Measurements from ENCODE around the gene MAGIX. TPM values are rescaled to one million over a fixed set of nuclear protein-coding genes. Genes with fewer than 3 reads are reported as not detected.

Gene MAGIX
- polyA plus RNA-seq, 1 donor from 2014 or later: 0.49 TPM

DNA sequence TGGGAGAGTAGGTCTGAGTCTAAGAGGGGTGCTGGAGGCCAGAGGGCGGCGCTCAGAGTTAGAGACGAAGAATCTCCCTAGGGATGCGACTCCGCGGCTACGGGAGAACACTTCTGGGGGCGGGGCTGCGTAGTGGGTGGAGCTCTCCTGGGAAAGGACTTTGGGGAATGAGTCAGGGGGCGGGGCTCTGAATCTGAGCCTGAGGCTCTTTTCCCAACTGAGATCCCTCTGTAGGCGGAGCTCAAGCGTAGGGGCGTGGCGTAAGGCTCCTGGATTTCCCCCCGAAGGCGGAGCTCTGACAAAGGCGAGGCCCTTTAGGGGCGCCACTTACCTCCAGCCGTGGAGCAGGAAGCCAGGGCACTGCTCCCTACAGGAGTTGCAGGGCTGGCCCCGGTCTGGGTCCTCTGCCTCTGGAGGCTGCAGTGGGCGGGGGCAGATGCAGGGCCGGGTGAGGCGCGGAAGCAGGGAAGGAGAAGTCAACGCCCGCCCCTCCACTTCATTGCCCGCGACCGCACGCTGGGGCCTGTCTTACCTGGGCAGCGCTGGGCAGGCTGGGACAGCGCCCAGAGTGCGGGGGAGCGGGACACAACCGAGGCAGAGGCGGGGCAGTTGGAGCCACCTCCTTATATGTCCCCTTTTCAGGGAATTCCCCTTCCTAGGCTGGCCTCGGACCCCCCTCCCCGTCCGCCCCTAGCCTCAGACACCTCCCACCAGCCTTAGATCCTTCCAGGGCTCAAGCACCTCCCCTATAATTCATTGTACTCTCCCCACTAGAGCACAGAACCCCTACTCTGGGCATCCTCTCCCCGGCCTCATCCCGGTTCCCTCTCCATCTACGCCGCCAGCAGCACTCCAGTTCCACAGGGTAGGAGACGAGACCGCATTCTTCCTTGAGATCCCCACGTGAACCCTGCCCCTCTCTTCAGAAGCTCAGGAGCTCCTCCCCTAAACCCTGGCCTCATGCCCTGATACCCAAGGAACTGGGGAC lies 22.0 kb downstream of the MAGIX start:
- H3K36me3 Mint-ChIP-seq: no peaks in the 10 kb centered on the region
- H3K27ac Mint-ChIP-seq: peak overlapping the region; percentile 78 to 98 (median 89)
- no peaks in the 10 kb centered on the region for H3K27me3 Mint-ChIP-seq
- peaks cover 4 to 8% (median 5%) of the 10 kb centered on the region in 3 donors for H3K4me1 Mint-ChIP-seq
- H3K4me3 Mint-ChIP-seq: peak overlapping the region; percentile 73 to 89 (median 88)
- H3K9me3 Mint-ChIP-seq: peaks cover 0 to 1% (median 0%) of the 10 kb centered on the region in 3 donors

GRCh38 chrX:49186125-49187027 lies 23.8 kb downstream of the MAGIX start, which contains the start of gene PRICKLE3:
Gene PRICKLE3, minus strand, starts transcription at chrX:49186373. Its CDS starts 76 bp downstream, at chrX:49186297.
- Mint-ChIP-seq H3K27me3 (no peaks in the 10 kb centered on the region), H3K36me3 (no peaks in the 10 kb centered on the region), H3K9me3 (no peaks in the 10 kb centered on the region), H3K4me3 (peak within 1 kb of the TSS; percentile 73 to 89 (median 88)), H3K27ac (peak within 1 kb of the TSS; percentile 76 to 98 (median 78)), H3K4me1 (peaks cover 4 to 14% (median 8%) of the 10 kb centered on the region in 3 donors)

GRCh38 chrX:49187028-49187394 lies 24.5 kb downstream of the MAGIX start:
- H3K36me3 Mint-ChIP-seq: no peaks in the 10 kb centered on the region
- peak overlapping the region in 2 of 3 donors; percentile 53 to 74 for H3K27ac Mint-ChIP-seq
- no peaks in the 10 kb centered on the region for H3K27me3 Mint-ChIP-seq
- peaks cover 4 to 14% (median 8%) of the 10 kb centered on the region in 3 donors for H3K4me1 Mint-ChIP-seq
- peak overlapping the region in 1 of 4 donors; percentile 70 for H3K4me3 Mint-ChIP-seq
- no peaks in the 10 kb centered on the region for H3K9me3 Mint-ChIP-seq

GRCh38 chrX:49187526-49187925 lies 25.0 kb downstream of the MAGIX start:
- peak overlapping the region in 2 of 3 donors; percentile 53 to 74 for H3K27ac Mint-ChIP-seq
- H3K9me3 Mint-ChIP-seq: no peaks in the 10 kb centered on the region
- no peaks in the 10 kb centered on the region for H3K27me3 Mint-ChIP-seq
- no peaks in the 10 kb centered on the region for H3K36me3 Mint-ChIP-seq
- H3K4me3 Mint-ChIP-seq: peak overlapping the region in 2 of 4 donors; percentile 17 to 21
- peaks cover 4 to 16% (median 8%) of the 10 kb centered on the region in 3 donors for H3K4me1 Mint-ChIP-seq

DNA sequence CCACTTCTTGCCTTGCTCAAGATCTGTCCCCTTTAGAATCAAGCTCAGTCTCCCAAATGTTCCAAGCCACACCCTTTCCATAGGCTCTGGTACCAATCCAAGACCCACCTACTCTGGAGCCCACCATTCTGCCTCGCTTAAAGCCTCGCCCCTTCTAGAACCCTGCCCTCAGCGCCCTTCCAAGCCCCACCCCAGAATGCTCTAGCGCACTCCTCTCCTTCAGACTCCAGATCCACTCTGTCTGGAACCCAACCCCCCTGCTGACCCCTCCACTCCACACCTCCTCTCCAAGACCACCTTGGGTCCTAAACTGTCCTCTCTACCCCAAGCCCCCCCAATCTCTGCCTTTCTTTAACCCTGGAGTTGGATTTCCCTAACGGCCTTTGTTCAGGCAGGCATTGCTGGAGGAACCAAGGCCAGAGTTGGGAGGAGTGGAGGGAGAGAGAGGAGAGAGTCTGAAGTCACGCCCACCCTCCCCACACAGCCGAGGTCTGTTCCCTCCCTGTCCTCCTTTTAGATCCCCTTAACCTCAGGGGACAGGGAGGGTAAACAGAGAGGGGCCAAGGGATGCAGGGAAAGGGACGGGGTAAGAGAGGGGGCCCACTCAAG lies 26.0 kb downstream of the MAGIX start:
- H3K27me3 Mint-ChIP-seq: no peaks in the 10 kb centered on the region
- H3K4me3 Mint-ChIP-seq: peak overlapping the region in 1 of 4 donors; percentile 21
- peaks cover 4 to 18% (median 10%) of the 10 kb centered on the region in 3 donors for H3K4me1 Mint-ChIP-seq
- peak overlapping the region in 1 of 3 donors; percentile 92 for H3K27ac Mint-ChIP-seq
- H3K9me3 Mint-ChIP-seq: no peaks in the 10 kb centered on the region
- H3K36me3 Mint-ChIP-seq: no peaks in the 10 kb centered on the region

- no peaks in the 10 kb centered on the region for H3K9me3 Mint-ChIP-seq
- no peaks in the 10 kb centered on the region for H3K36me3 Mint-ChIP-seq
- H3K27ac Mint-ChIP-seq: peak overlapping the region in 2 of 3 donors; percentile 36 to 81
- H3K4me3 Mint-ChIP-seq: peak overlapping the region in 2 of 4 donors; percentile 80 to 81
- peaks cover 4 to 19% (median 10%) of the 10 kb centered on the region in 3 donors for H3K4me1 Mint-ChIP-seq
- H3K27me3 Mint-ChIP-seq: no peaks in the 10 kb centered on the region
Observed at GRCh38 chrX:49189606-49190005, 27.0 kb downstream of the MAGIX start.

GRCh38 chrX:49190821-49191573 lies 28.4 kb downstream of the MAGIX start:
- peaks cover 4 to 15% (median 5%) of the 10 kb centered on the region in 3 donors for H3K4me1 Mint-ChIP-seq
- no peaks in the 10 kb centered on the region for H3K27me3 Mint-ChIP-seq
- peak overlapping the region; percentile 52 to 94 (median 81) for H3K27ac Mint-ChIP-seq
- H3K4me3 Mint-ChIP-seq: peak overlapping the region; percentile 66 to 96 (median 92)
- peaks cover 2% of the 10 kb centered on the region for H3K36me3 Mint-ChIP-seq
- no peaks in the 10 kb centered on the region for H3K9me3 Mint-ChIP-seq

DNA sequence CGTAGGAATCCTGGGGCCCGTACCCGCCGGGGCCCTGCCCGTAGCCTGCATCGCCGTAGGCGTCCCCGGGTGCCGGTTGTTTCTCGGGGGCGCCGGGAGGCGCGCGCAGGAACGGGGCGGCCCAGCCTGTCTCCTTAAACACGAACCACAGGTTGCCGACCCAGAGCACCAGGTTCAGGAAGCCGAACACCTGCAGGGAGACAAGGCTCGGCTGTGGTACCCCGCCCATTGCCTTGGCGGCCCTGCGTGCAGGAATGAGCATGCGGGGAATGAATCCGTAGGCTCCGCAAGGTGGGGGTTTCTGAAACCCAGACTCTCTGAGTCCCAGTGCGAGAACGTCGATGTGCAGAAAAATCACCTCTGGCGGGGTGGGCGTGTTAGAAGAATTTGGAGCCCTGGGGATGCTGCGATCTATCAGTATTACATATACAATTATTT lies 29.0 kb downstream of the MAGIX start:
- Mint-ChIP-seq H3K27me3 (no peaks in the 10 kb centered on the region), H3K27ac (peak overlapping the region; percentile 52 to 94 (median 81)), H3K4me1 (peaks cover 4 to 15% (median 5%) of the 10 kb centered on the region in 3 donors), H3K4me3 (peak overlapping the region; percentile 66 to 96 (median 92)), H3K36me3 (peaks cover 2% of the 10 kb centered on the region), H3K9me3 (no peaks in the 10 kb centered on the region)

DNA sequence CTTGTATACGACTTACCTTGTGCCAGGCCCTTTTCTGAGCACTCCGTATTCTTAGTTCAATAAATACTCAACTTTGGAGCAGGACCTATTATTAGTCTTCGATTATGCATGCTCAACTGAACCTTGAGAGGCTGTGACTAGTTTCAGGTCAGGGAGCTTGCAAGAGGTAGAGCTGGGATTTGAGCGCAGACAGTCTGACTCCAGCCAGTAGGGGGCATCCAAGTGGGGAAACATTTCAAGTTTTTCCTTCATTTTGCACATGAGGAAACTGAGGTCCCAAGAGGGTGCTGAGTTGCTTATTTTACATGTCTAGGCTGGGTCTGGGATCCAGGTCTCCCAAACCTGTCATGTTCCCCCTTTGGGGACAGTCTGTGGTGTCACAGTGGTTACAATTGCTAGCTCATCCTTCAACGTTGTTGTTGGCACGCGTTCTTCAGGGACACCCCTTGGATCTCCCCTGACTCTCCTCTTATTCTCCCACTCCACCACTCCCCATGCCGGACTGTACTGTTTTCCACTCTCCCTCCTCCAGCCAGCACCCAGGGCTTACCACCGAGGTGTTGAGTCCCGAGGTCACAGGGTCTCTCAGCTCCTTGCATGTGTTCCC lies 30.3 kb downstream of the MAGIX start:
- no peaks in the 10 kb centered on the region for H3K27me3 Mint-ChIP-seq
- H3K27ac Mint-ChIP-seq: no peak overlapping the region
- H3K4me3 Mint-ChIP-seq: peak overlapping the region in 2 of 4 donors; percentile 15 to 51
- H3K9me3 Mint-ChIP-seq: no peaks in the 10 kb centered on the region
- H3K36me3 Mint-ChIP-seq: peaks cover 2% of the 10 kb centered on the region
- peaks cover 4 to 15% (median 5%) of the 10 kb centered on the region in 3 donors for H3K4me1 Mint-ChIP-seq

- H3K4me1 Mint-ChIP-seq: peaks cover 4 to 16% (median 8%) of the 10 kb centered on the region in 3 donors
- H3K9me3 Mint-ChIP-seq: no peaks in the 10 kb centered on the region
- no peak overlapping the region for H3K4me3 Mint-ChIP-seq
- H3K36me3 Mint-ChIP-seq: peaks cover 2% of the 10 kb centered on the region
- peak overlapping the region in 1 of 3 donors; percentile 16 for H3K27ac Mint-ChIP-seq
- H3K27me3 Mint-ChIP-seq: no peaks in the 10 kb centered on the region
Observed at GRCh38 chrX:49193542-49193964, 31.0 kb downstream of the MAGIX start.

DNA sequence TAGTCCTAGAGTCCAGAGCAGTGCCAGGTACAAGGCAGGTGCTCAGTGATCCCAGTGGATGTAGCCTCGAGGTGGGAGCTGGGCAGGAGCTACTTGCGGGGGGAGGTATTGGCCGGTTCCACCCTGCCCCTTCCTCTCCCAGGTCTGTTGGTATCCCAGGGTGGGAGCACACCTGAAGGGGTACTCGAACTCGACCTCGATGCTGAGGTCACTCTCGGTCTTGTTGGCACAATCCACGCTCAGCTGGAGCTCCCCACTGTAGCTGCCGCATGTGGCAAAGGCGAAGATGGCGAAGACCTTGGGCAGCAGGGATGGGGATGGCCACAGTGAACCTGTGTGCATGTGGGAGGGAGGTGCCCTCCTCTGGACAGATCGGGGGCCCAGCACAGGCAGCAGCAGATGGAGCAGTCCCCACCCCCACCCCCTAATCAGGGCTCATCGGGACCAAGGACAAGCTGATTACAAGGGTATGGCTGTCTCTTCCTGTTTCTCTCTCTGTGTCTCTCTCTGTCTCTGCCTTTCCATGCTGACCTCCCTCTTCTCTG lies 35.1 kb downstream of the MAGIX start:
- H3K27me3 Mint-ChIP-seq: no peaks in the 10 kb centered on the region
- peaks cover 0 to 6% (median 4%) of the 10 kb centered on the region in 3 donors for H3K4me1 Mint-ChIP-seq
- no peak overlapping the region for H3K4me3 Mint-ChIP-seq
- no peak overlapping the region for H3K27ac Mint-ChIP-seq
- H3K36me3 Mint-ChIP-seq: peaks cover 2% of the 10 kb centered on the region
- no peaks in the 10 kb centered on the region for H3K9me3 Mint-ChIP-seq

- H3K27me3 Mint-ChIP-seq: no peaks in the 10 kb centered on the region
- H3K36me3 Mint-ChIP-seq: peaks cover 2% of the 10 kb centered on the region
- H3K9me3 Mint-ChIP-seq: no peaks in the 10 kb centered on the region
- H3K4me1 Mint-ChIP-seq: peaks cover 0 to 3% (median 3%) of the 10 kb centered on the region in 3 donors
- H3K4me3 Mint-ChIP-seq: peak overlapping the region in 1 of 4 donors; percentile 41
- H3K27ac Mint-ChIP-seq: no peak overlapping the region
Observed at GRCh38 chrX:49198540-49199314, 36.2 kb downstream of the MAGIX start.
